ENCODE data around the gene SLC29A3. TPM values are rescaled to one million over a fixed set of nuclear protein-coding genes. Genes with fewer than 3 reads are reported as not detected.

Gene SLC29A3
- total RNA-seq, 3 donors from 2014 or later = 5.0 to 5.5 (median 5.4) TPM

DNA sequence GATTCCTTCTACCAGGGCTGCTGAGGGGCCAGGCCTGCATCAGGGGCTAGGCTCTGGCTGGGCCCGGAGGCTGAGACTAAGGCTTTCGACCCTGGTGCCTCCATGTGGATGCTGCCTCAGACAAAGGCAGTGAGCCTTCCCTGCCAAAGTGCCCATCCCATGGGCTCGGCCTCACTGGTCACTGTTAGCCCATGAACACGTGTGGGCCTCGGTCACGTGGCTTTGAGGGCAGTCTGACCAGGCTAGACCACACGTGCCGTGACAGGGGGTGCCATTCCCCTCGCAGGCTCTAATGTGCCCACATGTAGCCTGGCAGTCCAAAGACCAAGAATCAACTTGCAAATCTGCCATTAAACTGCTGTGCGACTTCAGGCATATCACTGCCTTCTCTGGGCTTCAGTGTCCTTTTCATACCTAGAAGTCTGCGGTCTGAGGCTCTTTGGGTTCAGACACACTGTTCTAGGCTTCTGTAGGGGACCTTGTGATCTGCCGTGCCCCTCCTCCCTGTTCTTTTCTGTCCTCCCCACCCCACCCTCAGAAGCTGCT is 17.6 kb upstream of the SLC29A3 start:
- no peak for ATAC-seq
- H3K36me3 Mint-ChIP-seq (ENCODE audit: insufficient read depth) = no peaks in the 10 kb centered on the region

DNA sequence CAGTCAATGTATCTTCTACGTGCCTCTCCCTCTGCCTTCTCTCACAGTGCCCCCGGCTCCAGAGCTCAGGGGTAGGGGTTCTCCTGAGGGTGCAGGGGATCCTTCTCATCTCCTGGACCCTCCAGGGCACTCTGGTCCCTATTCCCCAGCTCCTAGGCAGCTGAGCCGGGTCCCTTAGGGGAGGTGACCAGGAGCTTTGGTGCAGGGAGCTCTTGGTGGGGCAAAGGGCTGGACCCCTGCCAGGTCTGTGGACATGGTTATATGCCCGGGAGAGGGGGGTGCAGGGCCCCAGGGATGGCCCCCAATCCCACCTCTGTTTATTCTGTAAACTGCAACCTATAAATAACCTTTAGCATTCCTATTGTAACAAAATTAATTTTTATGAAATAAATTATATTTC is 16.6 kb upstream of the SLC29A3 start:
- Mint-ChIP-seq H3K9me3 (no peaks in the 10 kb centered on the region), H3K4me3 (no peak overlapping the region), H3K4me1 (ENCODE audit: low read depth) (peaks cover 2% of the 10 kb centered on the region), H3K36me3 (ENCODE audit: insufficient read depth) (no peaks in the 10 kb centered on the region), H3K27me3 (ENCODE audit: low read depth) (peaks cover 7% of the 10 kb centered on the region)
- DNase-seq = no peak
- ATAC-seq = no peak

More for the DNA sequence above, 17.6 kb upstream of the SLC29A3 start:
- no peak overlapping the region for H3K4me3 Mint-ChIP-seq
- DNase-seq = no peak
- H3K9me3 Mint-ChIP-seq = no peaks in the 10 kb centered on the region
- peaks cover 7% of the 10 kb centered on the region for H3K27me3 Mint-ChIP-seq (ENCODE audit: low read depth)
- peaks cover 2% of the 10 kb centered on the region for H3K4me1 Mint-ChIP-seq (ENCODE audit: low read depth)

DNA sequence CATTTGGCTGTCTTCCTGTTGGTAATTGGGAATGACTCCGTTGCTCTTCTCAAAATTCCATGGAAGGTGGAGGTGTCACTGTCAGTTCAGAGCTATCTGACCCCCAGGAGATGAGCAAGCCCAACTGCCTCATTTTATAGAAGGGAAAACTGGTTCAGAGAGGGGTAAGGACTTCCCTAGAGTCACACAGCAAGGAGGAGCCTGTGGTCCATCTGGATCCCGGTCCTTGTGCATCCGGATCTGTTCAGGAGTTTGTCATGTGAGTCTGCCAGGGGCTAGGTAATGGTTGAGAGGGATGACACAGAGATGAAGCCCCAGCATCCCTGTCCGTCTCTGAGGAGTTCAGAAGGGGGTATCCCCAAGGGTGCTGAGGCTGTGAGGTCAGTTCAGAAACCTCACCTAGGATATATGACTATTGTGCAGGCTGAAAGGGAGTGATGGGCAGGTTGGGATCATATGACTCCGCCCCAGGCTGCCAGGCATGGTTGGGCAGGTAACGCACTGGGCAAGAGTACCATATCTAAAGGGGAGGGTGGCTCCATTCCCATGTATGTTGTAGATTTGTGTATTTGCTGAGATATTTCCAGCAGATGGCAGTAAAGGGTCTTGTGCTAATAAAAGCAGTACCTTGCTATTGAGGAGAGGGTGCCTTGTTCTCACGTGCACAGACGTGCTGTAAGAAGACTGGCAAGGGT is 16.0 kb upstream of the SLC29A3 start:
- DNase-seq (no peak), ATAC-seq (peak; percentile 58)
- Mint-ChIP-seq H3K9me3 (no peaks in the 10 kb centered on the region), H3K27me3 (ENCODE audit: low read depth) (peaks cover 7% of the 10 kb centered on the region), H3K4me3 (no peak overlapping the region), H3K36me3 (ENCODE audit: insufficient read depth) (no peaks in the 10 kb centered on the region), H3K4me1 (ENCODE audit: low read depth) (peaks cover 2% of the 10 kb centered on the region)

DNA sequence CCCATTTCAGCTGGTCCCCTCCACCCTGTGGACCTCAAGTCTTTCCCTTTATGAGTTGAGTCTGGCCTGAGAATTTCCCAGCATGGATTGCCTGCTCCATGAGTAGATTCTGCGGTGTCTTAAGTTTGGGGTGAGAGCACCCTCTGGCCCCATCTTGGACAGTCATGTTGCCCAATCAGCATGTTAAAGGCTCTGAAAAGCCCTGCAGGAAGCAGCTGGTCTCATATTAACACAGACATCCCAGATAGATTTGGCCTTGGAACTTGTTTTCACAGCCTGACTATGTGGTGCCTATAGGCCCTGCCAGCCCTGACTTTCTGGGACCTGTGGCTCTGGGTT is 15.5 kb upstream of the SLC29A3 start:
- ATAC-seq (no peak), DNase-seq (no peak)
- Mint-ChIP-seq H3K9me3 (no peaks in the 10 kb centered on the region), H3K4me3 (no peak overlapping the region), H3K27me3 (ENCODE audit: low read depth) (peaks cover 7% of the 10 kb centered on the region), H3K4me1 (ENCODE audit: low read depth) (peaks cover 2% of the 10 kb centered on the region), H3K36me3 (ENCODE audit: insufficient read depth) (no peaks in the 10 kb centered on the region)

DNA sequence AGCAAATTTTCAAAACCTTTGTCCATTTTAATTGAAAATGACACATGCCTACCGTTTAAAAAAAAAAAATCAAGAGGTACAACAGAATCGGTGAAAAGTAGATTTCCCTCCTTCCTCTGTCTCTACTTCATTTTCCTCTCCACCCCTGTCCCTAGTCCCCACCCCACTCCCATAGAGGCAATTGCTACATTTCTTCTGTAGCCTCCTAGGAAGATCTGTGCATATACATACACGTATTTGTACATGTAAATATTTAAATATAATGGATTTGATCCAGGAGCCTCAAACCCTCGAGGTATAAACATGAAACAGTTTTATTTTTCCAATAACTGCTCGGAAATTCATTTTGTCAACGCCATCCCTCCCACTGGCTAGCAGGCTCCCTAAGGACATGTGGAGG is 14.1 kb upstream of the SLC29A3 start:
- no peaks in the 10 kb centered on the region for H3K36me3 Mint-ChIP-seq (ENCODE audit: insufficient read depth)
- ATAC-seq = no peak

DNA sequence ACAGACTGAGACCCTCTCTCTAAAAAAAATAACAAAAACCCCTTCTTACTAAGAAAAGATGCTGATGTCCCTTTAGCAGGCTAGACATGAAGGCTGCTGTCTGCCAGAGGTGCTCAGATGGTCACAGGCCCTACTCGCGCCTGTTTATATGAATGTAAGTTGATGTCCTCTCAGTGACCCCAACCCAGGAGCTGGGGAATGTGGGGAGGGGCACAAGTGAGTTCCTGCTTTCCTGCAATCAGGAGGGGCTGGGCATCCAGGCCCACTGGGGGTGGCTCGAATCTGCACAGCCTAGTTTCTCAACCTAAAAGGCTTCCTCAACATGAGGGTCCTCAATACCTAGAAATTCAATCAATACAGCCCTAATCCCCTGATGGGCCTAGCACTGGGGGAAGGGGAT is 12.1 kb upstream of the SLC29A3 start:
- Mint-ChIP-seq H3K4me1 (ENCODE audit: low read depth) (no peaks in the 10 kb centered on the region), H3K27me3 (ENCODE audit: low read depth) (peaks cover 7% of the 10 kb centered on the region), H3K4me3 (no peak overlapping the region), H3K9me3 (no peaks in the 10 kb centered on the region), H3K36me3 (ENCODE audit: insufficient read depth) (no peaks in the 10 kb centered on the region)
- no peak for ATAC-seq
- no peak for DNase-seq

More for the DNA sequence above, 14.1 kb upstream of the SLC29A3 start:
- H3K4me3 Mint-ChIP-seq = no peak overlapping the region
- H3K4me1 Mint-ChIP-seq (ENCODE audit: low read depth) = no peaks in the 10 kb centered on the region
- no peak for DNase-seq
- no peaks in the 10 kb centered on the region for H3K9me3 Mint-ChIP-seq
- H3K27me3 Mint-ChIP-seq (ENCODE audit: low read depth) = peaks cover 9% of the 10 kb centered on the region

DNA sequence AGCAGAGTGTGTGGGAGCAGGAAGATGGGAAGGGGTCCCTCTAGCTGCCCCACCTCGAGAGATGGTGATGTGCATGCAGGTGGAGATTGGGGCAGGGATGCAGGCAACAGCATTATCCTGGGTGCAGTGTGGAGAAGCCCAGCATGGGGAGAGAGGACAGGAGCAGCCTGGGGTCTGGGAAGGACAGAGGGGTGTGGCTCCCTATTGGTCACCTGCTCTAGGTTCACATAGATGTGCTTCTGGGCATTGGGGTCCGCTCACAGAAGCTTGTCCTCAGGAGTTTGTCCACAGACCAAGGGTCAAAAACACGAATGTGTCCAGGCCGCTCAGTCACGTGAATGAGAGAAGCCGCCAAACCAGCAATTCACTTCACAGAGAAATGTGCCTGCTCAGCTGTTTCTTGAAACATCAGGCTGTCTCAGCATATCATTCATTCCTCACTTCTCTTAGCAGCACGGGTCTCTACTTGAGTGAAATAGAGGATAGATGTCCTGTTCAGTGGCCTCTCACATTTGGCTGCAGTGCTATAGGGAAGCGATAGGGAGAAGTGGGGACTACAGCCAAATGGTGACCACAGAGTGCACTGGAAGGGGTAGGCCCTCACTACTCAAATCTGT is 11.5 kb upstream of the SLC29A3 start:
- no peaks in the 10 kb centered on the region for H3K36me3 Mint-ChIP-seq (ENCODE audit: insufficient read depth)
- ATAC-seq (no peak), DNase-seq (no peak)
- H3K27me3 Mint-ChIP-seq (ENCODE audit: low read depth) = peaks cover 7% of the 10 kb centered on the region
- no peaks in the 10 kb centered on the region for H3K4me1 Mint-ChIP-seq (ENCODE audit: low read depth)
- no peak overlapping the region for H3K4me3 Mint-ChIP-seq
- no peaks in the 10 kb centered on the region for H3K9me3 Mint-ChIP-seq

DNA sequence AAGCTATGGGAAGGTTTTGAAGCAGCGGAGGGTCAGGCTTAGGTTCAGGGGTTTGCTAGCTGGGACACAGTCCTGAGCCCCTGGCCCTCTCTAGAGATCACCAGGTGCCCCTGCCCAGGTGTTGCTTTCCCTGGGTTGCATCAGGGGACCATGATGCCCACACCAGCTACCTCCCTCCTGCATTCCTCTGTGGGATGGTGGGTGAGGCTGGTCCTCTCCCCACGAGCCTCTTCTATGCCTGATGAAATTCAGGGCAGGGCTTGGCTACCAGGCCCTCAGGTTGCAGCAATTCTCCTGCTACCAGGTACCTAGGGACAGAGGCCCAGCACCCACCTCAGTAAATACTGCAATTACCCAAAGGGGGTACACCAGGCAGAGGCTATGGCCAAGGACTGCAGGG is 10.8 kb upstream of the SLC29A3 start:
- Mint-ChIP-seq H3K27me3 (ENCODE audit: low read depth) (peaks cover 9% of the 10 kb centered on the region), H3K4me3 (no peak overlapping the region)
- no peak for DNase-seq

DNA sequence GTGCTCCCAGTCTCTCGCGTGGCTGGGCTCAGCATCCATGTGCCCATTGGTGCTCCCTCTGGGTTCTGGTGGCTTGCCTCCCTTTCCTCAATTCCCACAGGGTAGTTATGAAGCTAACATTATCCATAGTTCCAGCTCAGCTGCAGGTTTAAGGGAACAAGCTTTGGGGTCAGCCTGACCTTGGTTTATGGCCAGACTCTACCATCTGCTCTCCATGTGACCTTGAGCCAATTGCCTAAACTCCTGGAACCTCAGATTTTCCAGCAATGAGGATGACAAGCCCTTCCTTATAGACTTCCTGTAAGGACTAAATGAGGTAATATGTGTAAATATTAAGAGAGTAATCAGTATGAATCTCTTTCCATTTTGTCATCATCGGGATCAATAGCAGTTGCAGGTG is 10.1 kb upstream of the SLC29A3 start:
- no peaks in the 10 kb centered on the region for H3K9me3 Mint-ChIP-seq
- H3K27me3 Mint-ChIP-seq (ENCODE audit: low read depth) = peaks cover 11% of the 10 kb centered on the region
- H3K4me3 Mint-ChIP-seq = no peak overlapping the region
- no peaks in the 10 kb centered on the region for H3K36me3 Mint-ChIP-seq (ENCODE audit: insufficient read depth)
- peaks cover 2% of the 10 kb centered on the region for H3K4me1 Mint-ChIP-seq (ENCODE audit: low read depth)
- ATAC-seq (no peak), DNase-seq (no peak)

More for the DNA sequence above, 10.8 kb upstream of the SLC29A3 start:
- no peak for ATAC-seq
- Mint-ChIP-seq H3K36me3 (ENCODE audit: insufficient read depth) (no peaks in the 10 kb centered on the region), H3K4me1 (ENCODE audit: low read depth) (no peaks in the 10 kb centered on the region), H3K9me3 (no peaks in the 10 kb centered on the region)

DNA sequence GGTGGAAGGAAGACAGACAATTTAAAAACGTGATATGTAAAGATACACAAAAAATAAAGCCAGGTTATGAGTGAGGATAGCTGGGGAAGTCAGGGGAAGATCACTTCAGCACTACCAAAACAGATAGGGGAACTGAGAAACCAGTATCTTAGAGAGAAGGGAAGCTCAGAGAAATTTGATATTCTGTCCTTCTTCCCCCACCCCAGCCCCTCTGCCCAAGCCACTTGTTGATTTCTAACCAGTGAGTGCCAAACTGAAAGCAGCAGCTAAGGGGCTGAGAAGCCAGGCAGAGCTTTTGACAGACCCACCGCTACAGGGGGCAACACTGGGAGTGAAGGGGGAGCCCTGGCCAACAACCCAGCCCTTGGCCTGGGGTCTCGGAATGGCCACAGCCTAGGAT is 9.1 kb upstream of the SLC29A3 start:
- no peaks in the 10 kb centered on the region for H3K36me3 Mint-ChIP-seq (ENCODE audit: insufficient read depth)
- no peak for ATAC-seq
- no peak for DNase-seq
- peaks cover 11% of the 10 kb centered on the region for H3K27me3 Mint-ChIP-seq (ENCODE audit: low read depth)
- H3K4me1 Mint-ChIP-seq (ENCODE audit: low read depth) = peaks cover 2% of the 10 kb centered on the region
- H3K4me3 Mint-ChIP-seq = no peak overlapping the region
- H3K9me3 Mint-ChIP-seq = no peaks in the 10 kb centered on the region

DNA sequence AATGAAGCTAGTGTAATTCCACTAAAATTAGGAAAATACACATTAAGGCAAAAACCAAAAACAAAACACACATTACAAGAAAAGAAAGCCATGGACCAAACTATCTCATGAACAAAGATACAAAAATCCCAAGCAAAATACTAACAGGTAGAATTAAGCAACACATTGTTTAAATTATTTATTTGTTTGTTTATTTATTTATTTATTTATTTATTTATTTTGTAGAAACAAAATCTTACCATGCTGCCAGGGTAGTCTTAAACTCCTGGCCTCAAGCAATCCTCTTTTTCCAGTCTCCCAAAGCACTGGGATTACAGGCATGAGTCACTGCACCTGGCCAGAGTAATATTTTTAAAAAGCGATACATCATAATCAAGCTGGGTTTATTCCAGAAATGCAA is 6.8 kb upstream of the SLC29A3 start:
- Mint-ChIP-seq H3K27me3 (ENCODE audit: low read depth) (peaks cover 11% of the 10 kb centered on the region), H3K4me3 (no peak overlapping the region), H3K9me3 (no peaks in the 10 kb centered on the region), H3K36me3 (ENCODE audit: insufficient read depth) (no peaks in the 10 kb centered on the region), H3K4me1 (ENCODE audit: low read depth) (peaks cover 2% of the 10 kb centered on the region)
- no peak for DNase-seq
- no peak for ATAC-seq

DNA sequence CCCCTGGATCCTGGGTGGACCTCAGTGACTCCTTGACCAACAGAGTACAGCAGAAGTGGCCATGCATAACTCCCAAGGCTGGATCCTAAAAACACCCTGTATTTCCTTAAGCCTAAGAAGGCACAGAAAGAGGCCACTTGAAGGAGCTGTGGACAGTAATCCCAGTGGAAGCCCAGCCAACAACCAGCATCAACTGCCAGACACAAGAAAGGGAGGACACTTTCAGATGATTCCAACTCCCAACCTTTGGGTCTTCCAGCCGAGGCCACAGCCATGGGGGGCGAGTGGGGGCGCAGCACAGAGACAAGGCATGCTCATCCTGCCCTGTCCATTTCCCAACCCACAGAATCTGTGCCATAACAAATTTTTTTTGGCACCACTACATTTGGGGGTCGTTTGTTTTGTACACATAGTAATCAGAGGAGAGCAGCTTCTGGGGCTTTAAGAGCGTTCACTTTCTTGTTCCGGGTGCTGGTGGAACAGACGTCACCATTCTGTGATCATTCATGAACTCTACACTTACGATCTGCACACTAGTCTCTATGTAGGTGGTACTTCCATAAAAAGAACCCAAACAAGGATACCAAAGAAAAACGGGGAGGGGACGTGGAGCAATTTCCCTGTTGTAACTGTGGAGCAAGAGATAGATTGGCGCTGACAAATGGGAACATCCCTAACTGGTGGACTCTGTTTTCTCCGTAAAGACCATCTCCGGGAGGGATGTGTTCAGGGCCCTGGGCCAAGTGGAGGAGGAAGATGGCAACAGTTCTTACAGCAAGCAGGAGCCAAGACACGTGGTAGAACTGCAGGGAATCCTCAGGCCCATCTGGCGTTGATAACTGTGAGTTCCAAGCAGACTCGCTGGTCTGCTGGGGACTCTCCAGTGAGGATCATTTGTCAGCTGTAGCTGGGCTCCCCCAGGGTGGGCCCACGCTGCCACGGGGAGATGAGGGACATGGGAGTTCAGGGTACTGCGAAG is 6.0 kb upstream of the SLC29A3 start:
- no peaks in the 10 kb centered on the region for H3K9me3 Mint-ChIP-seq
- no peak for DNase-seq
- H3K4me3 Mint-ChIP-seq = no peak overlapping the region
- ATAC-seq = no peak
- H3K27me3 Mint-ChIP-seq (ENCODE audit: low read depth) = peaks cover 11% of the 10 kb centered on the region
- peaks cover 4% of the 10 kb centered on the region for H3K4me1 Mint-ChIP-seq (ENCODE audit: low read depth)
- no peaks in the 10 kb centered on the region for H3K36me3 Mint-ChIP-seq (ENCODE audit: insufficient read depth)

DNA sequence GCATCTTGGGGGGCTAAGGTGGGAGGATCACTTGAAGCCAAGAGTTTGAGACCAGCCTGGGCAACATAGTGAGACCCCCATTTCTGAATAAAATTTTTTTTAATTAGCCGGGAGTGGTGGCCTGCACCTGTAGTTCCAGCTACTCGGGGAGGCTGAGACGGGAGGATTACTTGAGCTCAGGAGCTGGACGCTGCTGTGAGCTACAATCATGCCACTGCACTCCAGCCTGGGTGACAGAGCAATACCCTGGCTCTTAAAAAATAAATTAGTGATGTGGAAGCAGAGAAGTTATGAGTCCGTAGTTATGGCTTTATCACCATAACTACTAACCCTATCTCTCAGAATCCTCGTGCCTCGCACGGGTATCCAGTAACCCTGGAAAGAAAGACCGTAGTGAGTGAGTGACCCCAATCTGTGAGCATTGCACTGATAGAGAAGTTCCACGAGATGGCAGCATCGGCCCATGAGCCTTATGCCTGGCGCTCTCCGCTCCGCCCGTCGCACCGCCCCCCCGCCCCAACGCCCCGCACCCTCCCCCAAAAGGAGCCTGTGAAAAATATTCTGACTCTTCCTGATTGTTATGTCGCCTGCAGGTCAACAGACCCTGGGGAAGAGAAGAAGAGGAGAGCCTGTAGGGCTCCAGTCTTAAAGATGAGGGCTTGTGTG is 4.9 kb upstream of the SLC29A3 start:
- Mint-ChIP-seq H3K27me3 (ENCODE audit: low read depth) (peaks cover 11% of the 10 kb centered on the region), H3K36me3 (ENCODE audit: insufficient read depth) (no peaks in the 10 kb centered on the region), H3K4me1 (ENCODE audit: low read depth) (peaks cover 8% of the 10 kb centered on the region), H3K4me3 (no peak overlapping the region), H3K9me3 (no peaks in the 10 kb centered on the region)
- ATAC-seq (peak; percentile 27 to 28), DNase-seq (peak; percentile 49)

DNA sequence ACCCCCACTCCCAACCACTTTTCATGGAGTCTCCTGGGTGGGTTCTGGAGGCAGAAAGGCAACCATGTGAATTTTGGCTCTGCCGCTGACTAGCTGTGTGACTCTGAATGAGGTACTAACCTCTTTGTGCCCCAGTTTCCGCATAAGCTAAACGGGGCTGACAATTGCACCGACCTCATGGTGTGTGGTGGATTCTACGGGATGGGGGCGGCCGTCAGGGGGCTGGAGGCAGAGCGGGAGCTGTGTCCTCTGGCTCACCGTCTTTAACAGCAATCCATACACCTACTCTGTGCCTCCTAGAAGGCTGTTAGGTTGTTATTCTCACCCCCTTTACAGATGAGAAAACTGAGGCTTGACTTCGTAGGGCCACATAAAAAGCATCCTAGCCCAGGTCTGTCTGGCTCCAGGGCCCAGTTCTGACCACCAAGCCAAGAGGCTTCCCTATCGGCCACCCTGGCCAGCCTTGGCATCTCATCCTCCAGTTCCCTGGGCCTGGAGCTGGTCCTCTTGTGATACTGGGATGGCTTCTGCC is 4.3 kb upstream of the SLC29A3 start:
- DNase-seq (no peak), ATAC-seq (no peak)
- H3K4me3 Mint-ChIP-seq = no peak overlapping the region
- peaks cover 12% of the 10 kb centered on the region for H3K4me1 Mint-ChIP-seq (ENCODE audit: low read depth)
- peaks cover 7% of the 10 kb centered on the region for H3K27me3 Mint-ChIP-seq (ENCODE audit: low read depth)
- H3K9me3 Mint-ChIP-seq = no peaks in the 10 kb centered on the region
- no peaks in the 10 kb centered on the region for H3K36me3 Mint-ChIP-seq (ENCODE audit: insufficient read depth)
